ENCODE measurements around the gene VAMP4.
"Not testable (repeated sequence)": the region's sequence is repeated elsewhere in the genome, so short reads cannot be mapped to it uniquely, and the experiment has no call there.

VAMP4 gene

DNA sequence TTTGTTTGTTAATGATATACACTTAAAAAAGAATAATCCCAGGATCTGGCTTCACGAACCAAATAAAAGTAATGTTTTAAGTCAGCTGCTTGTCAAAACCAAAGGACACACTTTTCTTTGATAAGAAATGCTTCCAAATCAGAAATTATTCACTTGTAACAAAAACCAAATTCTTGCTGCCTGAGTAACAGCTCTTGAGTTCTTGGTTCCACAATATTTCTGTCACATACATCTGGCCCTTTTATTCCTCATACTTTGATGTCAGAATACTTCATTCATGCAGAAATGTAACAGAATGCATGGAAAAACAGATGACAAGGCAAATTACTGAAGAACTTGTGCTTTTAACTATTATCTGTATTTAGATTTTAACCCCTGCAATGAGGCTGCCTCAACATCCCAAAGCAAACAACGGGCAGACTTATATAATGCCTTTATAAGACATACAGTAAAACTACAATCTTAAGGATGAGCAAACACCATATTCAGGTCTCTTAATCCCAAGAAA, 1.5 kb downstream of the VAMP4 start:
- DNase-seq (ENCODE audit: extremely low read depth, insufficient read length), result no peak

DNA sequence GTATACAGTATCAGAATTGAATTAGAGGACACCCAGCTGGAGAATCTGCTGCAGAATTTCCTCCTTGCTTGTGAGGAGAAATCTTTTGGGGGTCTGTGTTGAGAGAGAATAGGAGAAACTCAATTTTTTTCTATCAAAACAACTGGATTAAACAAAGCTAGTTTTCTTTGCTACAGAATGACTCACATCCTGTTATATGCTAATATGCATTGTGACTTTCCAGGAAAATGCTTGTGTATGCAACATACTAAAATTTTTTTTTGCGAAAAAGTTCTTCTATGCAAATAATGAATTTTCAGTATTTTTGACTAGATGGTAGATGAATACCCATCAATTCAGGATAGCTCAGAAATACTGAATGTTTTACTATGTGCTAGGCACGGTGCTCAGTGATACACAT, 2.2 kb downstream of the VAMP4 start:
- H3K4me3 ChIP-seq (replicated peaks; ENCODE audit: low read depth, low read length), result no peak overlapping the region

More for the DNA sequence above, 1.5 kb downstream of the VAMP4 start:
- no peaks in the 10 kb centered on the region for H3K36me3 ChIP-seq (ENCODE audit: control insufficient read depth, insufficient read depth, low read length)
- TF ChIP-seq, protein P1, sequence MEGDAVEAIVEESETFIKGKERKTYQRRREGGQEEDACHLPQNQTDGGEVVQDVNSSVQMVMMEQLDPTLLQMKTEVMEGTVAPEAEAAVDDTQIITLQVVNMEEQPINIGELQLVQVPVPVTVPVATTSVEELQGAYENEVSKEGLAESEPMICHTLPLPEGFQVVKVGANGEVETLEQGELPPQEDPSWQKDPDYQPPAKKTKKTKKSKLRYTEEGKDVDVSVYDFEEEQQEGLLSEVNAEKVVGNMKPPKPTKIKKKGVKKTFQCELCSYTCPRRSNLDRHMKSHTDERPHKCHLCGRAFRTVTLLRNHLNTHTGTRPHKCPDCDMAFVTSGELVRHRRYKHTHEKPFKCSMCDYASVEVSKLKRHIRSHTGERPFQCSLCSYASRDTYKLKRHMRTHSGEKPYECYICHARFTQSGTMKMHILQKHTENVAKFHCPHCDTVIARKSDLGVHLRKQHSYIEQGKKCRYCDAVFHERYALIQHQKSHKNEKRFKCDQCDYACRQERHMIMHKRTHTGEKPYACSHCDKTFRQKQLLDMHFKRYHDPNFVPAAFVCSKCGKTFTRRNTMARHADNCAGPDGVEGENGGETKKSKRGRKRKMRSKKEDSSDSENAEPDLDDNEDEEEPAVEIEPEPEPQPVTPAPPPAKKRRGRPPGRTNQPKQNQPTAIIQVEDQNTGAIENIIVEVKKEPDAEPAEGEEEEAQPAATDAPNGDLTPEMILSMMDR (IDR thresholded peaks at IDR 0.05; ENCODE audit: insufficient read depth, low read length, poor library complexity, severe bottlenecking), result no peak
- no peaks in the 10 kb centered on the region for H3K27me3 ChIP-seq (replicated peaks; ENCODE audit: control insufficient read depth, insufficient read depth, low read length)
- no peak overlapping the region; the same call in none of the 2 replicates for H3K4me3 ChIP-seq (replicated peaks; ENCODE audit: low read depth, low read length)

DNA sequence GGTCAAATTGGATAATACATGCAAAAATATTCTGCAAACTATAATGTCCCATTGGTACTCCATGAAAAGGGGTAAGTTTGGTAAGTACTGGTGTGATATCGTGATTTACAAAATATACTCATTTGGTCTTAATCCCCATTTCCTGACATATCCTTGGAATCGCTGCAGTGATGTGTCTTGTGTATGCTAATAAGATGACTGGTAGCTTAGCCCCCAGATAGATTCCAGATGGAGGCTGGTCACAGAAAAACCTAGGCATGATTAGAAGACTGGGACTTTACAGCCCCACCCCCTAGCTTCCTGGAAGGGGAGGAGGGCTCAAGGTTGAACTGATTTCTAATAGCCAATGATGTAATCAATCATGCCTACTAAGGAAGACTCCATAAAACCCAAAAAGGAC, 3.0 kb downstream of the VAMP4 start:
- DNase-seq (ENCODE audit: extremely low read depth, insufficient read length), result no peak
- no peaks in the 10 kb centered on the region for H3K27me3 ChIP-seq (replicated peaks; ENCODE audit: control insufficient read depth, insufficient read depth, low read length)
- no peak overlapping the region for H3K4me3 ChIP-seq (replicated peaks; ENCODE audit: low read depth, low read length)
- TF ChIP-seq, protein P1 (IDR thresholded peaks at IDR 0.05; ENCODE audit: insufficient read depth, low read length, poor library complexity, severe bottlenecking), result no peak
- no peaks in the 10 kb centered on the region for H3K36me3 ChIP-seq (ENCODE audit: control insufficient read depth, insufficient read depth, low read length)

More for the DNA sequence above, 2.2 kb downstream of the VAMP4 start:
- no peaks in the 10 kb centered on the region for H3K36me3 ChIP-seq (ENCODE audit: control insufficient read depth, insufficient read depth, low read length)
- TF ChIP-seq, protein P1 (IDR thresholded peaks at IDR 0.05; ENCODE audit: insufficient read depth, low read length, poor library complexity, severe bottlenecking), result no peak
- H3K27me3 ChIP-seq (replicated peaks; ENCODE audit: control insufficient read depth, insufficient read depth, low read length), result no peaks in the 10 kb centered on the region
- DNase-seq (ENCODE audit: extremely low read depth, insufficient read length), result no peak

DNA sequence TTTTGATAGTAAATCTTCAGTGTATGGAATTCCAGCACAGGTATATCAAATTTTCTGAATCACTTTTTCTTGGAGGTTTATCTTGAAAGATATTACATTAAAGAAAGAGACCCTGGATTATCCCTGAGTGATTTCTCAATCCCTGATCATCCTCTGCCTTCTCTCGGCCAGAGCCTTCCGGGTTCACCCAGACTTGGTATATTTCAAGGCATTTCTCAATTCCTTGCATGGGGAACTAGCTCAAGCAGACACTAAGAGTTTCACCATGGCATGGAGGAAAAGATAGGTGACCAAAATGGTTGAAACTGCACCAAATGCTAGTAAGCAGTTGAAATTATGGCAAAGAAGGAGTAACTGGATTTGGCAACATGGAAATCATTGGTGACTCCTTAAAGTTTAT, 5.7 kb downstream of the VAMP4 start:
- no peaks in the 10 kb centered on the region for H3K27me3 ChIP-seq (replicated peaks; ENCODE audit: control insufficient read depth, insufficient read depth, low read length)
- DNase-seq (ENCODE audit: extremely low read depth, insufficient read length), result no peak
- no peaks in the 10 kb centered on the region for H3K36me3 ChIP-seq (ENCODE audit: control insufficient read depth, insufficient read depth, low read length)
- H3K4me3 ChIP-seq (replicated peaks; ENCODE audit: low read depth, low read length), result no peak overlapping the region
- TF ChIP-seq, protein P1 (IDR thresholded peaks at IDR 0.05; ENCODE audit: insufficient read depth, low read length, poor library complexity, severe bottlenecking), result no peak

DNA sequence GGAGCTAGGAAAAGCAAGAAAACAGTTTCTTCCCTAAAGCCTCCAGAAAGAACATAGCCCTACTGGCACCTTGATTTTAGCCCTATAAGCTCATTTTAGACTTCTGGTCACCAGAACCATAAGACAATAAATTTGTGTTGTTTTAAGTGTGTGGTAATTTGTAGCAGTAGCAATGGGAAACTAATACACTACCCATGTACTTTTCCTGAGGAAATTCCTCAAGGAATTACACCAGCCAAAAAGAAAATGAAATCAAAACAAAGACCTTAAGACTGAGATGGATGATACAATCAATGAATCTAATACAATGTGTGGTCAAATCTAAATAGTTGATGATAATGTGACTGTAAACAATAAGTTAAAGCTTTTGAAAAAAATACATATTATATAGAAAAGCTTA, 11.8 kb downstream of the VAMP4 start:
- TF ChIP-seq, protein P1 (IDR thresholded peaks at IDR 0.05; ENCODE audit: insufficient read depth, low read length, poor library complexity, severe bottlenecking), result no peak
- Histone ChIP-seq H3K36me3 (ENCODE audit: control insufficient read depth, insufficient read depth, low read length) (peaks cover 2% of the 10 kb centered on the region; the same call in 1 of the 2 replicates), H3K4me3 (replicated peaks; ENCODE audit: low read depth, low read length) (no peak overlapping the region), H3K27me3 (replicated peaks; ENCODE audit: control insufficient read depth, insufficient read depth, low read length) (no peaks in the 10 kb centered on the region)
- no peak for DNase-seq (ENCODE audit: extremely low read depth, insufficient read length)

DNA sequence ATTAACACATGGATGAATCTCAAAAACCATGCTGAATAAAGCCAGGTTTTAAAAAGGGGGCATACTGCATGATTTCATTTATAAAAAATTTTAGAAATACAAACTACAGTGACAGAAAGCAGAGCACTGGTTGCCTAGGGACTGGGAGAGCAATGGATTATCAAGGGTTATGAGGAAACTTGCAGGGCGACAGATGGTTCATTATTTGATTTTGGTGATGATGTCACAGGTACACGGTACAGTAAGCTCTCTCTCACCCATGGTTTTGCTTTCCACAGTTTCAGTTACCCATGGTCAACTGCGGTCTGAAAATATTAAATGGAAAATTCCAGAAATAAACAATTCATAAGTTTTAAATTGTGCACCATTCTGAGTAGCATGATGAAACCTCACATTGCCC, 14.1 kb downstream of the VAMP4 start:
- TF ChIP-seq, protein P1 (IDR thresholded peaks at IDR 0.05; ENCODE audit: insufficient read depth, low read length, poor library complexity, severe bottlenecking), result no peak

DNA sequence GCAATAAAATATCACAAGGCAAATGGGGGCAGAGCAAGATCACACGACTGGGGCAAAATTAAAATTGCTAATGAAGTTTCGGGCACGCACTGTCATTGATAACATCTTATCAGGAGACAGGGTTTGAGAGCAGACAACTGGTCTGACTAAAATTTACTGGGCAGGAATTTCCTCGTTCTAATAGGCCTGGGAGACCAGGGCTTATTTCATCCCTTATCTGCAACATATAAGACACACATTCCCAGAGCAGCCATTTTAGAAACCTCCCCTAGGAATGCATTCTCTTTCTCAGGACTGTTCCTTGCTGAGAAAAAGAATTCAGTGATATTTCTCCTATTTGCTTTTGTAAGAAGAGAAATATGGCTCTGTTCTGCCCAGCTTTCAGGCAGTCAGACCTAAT, 18.7 kb downstream of the VAMP4 start:
- H3K4me3 ChIP-seq (replicated peaks; ENCODE audit: low read depth, low read length), result not testable (repeated sequence)

More for the DNA sequence above, 14.1 kb downstream of the VAMP4 start:
- H3K36me3 ChIP-seq (ENCODE audit: control insufficient read depth, insufficient read depth, low read length), result peaks cover 2% of the 10 kb centered on the region; the same call in 1 of the 2 replicates
- no peak overlapping the region for H3K4me3 ChIP-seq (replicated peaks; ENCODE audit: low read depth, low read length)
- no peaks in the 10 kb centered on the region for H3K27me3 ChIP-seq (replicated peaks; ENCODE audit: control insufficient read depth, insufficient read depth, low read length)
- DNase-seq (ENCODE audit: extremely low read depth, insufficient read length), result no peak

More for the DNA sequence above, 18.7 kb downstream of the VAMP4 start:
- H3K27me3 ChIP-seq (replicated peaks; ENCODE audit: control insufficient read depth, insufficient read depth, low read length); DNase-seq (ENCODE audit: extremely low read depth, insufficient read length); H3K36me3 ChIP-seq (ENCODE audit: control insufficient read depth, insufficient read depth, low read length): not testable (repeated sequence)
